DLD1 (cell line): ENCODE data around the gene SLC27A1.
"Not testable (repeated sequence)": the region's sequence is repeated elsewhere in the genome, so short reads cannot be mapped to it uniquely, and the experiment has no call there.

Experiments used
- in situ Hi-C: cut with HindIII; loops from 2 replicates; pipeline ENCODE4 v1.10.0; 2017; ENCODE audit warnings: low sequenced_read_pairs

SLC27A1 gene

GRCh38 chr19:17486545-17487240 is 16.4 kb downstream of the SLC27A1 start:
- in situ Hi-C loops, result no loop called here

GRCh38 chr19:17487284-17488121 is 17.2 kb downstream of the SLC27A1 start:
- in situ Hi-C loops, result no loop called here

DNA sequence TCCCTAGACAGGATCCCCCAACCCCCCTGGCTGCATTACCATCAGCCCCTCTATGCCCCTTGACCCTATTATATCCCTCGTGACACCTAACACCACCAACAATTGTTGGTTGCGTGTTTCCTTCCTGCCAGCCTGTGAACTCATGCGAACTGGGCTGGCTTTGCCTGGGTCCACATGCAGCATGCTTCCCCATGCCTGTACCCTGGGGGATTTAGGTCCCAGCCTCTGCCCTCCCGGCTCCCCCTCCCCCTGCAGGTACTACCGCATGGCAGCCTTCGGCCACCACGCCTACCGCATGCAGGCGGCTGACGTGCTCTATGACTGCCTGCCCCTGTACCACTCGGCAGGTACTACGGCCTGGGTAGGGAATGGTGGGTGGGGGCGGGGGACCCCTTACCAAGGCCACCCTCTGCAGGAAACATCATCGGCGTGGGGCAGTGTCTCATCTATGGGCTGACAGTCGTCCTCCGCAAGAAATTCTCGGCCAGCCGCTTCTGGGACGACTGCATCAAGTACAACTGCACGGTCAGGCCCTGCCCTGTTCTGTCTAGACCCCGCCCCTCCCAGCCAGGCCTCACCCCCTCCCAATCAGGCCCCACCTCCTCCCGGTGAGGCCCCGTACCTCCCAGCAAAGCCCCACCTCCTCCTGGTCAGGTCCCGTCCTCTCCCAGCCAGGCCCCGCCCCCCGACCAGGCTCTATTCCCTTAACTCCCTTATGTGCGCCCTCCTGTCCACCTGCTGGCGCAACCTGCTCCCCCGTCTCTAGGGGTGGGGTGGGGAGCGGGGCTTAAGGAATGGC is 18.5 kb downstream of the SLC27A1 start:
- in situ Hi-C loops, result no loop called here

GRCh38 chr19:17489392-17490030 is 19.2 kb downstream of the SLC27A1 start:
- in situ Hi-C loops, result no loop called here

- in situ Hi-C loops, result no loop called here
These were observed 20.1 kb downstream of the SLC27A1 start for GRCh38 chr19:17490411-17490810.

GRCh38 chr19:17491287-17491686 is 21.0 kb downstream of the SLC27A1 start:
- in situ Hi-C loops, result no loop called here

GRCh38 chr19:17495639-17496296 is 25.4 kb downstream of the SLC27A1 start:
- in situ Hi-C loops, result no loop called here

DNA sequence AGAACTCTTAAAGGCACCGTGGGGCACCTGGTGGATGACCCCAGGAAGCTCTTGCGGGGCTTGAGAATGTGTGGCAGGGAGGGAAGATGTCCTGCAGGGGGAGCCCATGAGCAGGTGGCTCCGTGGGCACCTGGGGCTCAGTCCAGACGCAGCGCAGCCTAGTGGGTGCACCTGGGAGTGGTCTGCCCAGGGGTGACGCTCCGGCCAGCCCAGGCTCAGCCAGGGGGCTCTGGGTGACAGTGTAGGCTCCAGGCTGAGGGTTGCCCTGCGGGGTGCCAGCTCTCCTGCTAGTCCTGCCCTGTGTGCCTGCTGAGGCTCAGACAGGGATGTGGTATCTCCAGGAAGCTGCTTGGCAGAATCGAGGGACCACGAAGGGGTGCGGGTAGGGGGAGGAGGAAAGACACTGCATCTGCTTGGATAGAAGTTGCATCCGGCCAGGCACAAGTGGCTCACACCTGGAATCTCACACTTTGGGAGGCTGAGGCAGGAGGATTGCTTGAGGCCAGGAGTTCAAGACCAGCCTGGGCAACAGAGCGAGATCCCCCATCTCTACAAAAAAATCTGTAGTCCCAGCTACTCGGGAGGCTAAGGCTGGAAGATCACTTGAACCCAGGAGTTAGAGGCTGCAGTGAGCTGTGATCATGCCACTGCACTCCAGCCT is 26.1 kb downstream of the SLC27A1 start:
- in situ Hi-C loops, result no loop called here

DNA sequence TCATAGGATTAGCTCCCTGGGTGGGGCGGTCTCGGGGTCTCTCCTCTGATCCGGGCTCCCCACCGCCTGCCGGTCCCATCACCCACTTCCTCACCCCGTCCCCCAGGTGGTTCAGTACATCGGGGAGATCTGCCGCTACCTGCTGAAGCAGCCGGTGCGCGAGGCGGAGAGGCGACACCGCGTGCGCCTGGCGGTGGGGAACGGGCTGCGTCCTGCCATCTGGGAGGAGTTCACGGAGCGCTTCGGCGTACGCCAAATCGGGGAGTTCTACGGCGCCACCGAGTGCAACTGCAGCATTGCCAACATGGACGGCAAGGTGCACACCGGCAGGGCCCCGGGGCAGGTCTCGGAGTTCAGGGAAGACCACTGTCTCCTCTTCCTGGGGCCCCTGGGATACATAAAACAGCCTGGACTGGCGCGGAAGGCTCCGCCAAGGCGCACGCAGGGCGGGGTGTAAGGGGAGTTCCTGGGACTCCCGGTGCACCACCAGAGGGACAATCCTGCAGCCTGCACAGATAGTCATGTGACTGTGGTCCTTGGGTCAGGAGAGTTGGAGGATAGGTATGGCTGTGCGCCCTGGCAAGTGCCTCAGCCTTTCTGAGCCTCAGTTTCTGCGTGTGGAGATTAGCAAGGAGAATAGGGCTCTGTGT is 26.9 kb downstream of the SLC27A1 start:
- in situ Hi-C loops, result no loop called here

DNA sequence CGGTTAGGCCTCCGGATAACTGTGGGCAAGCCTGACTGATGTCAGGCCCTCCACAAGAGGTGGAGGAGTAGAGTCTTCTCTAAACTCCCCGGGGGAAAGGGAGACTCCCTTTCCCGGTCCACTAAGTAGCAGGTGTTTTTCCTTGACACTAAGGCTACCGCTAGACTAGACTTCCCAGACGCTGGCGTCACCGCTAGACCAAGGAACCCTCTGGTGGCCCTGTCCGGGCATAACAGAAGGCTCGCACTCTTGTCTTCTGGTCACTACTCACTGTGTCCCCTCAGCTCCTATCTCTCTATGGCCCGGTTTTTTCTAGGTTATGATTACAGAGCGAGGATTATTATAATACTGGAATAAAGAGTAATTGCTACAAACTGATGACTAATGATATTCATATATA is 28.7 kb downstream of the SLC27A1 start:
- in situ Hi-C loops, result not testable (repeated sequence)

DNA sequence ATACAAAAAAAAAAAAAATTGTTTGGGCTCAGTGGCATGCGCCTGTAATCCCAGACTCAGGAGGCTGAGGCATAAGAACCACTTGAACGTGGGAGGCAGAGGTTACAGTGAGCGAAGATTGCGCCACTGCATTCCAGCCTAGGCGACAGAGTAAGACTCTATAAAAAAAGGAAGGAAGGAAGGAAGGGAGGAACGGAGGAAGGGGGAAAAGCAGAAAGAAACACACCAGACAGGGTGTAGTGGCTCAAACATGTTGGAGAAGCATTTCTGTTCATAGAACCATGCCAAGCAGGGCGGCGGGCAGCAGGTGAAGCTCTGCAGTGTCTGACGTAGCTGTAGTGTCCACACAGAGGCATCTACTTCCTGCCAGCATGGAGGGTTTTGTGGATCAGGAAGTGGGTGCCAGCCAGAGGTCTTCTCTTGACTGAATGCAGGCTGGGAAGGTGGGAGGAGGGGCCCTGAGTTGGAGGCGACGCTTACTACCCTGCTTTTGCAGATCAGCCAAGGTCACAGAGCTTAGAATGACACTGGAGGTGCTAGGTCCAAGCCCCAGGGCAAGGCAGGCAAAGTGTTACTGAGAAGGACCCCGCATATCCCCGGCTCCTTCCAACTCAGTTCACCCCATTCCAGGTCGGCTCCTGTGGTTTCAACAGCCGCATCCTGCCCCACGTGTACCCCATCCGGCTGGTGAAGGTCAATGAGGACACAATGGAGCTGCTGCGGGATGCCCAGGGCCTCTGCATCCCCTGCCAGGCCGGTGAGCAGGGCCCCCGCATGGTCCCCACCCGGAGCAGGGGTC is 29.5 kb downstream of the SLC27A1 start:
- in situ Hi-C loops, result no loop called here

- in situ Hi-C loops, result no loop called here
These were observed 30.3 kb downstream of the SLC27A1 start for GRCh38 chr19:17500447-17501198.

- in situ Hi-C loops, result no loop called here
These were observed 32.9 kb downstream of the SLC27A1 start for GRCh38 chr19:17503240-17503639.

- in situ Hi-C loops, result no loop called here
These were observed 33.7 kb downstream of the SLC27A1 start for GRCh38 chr19:17504030-17504429.

GRCh38 chr19:17504456-17504855 is 34.1 kb downstream of the SLC27A1 start:
- in situ Hi-C loops, result no loop called here

GRCh38 chr19:17505223-17505622 is 34.9 kb downstream of the SLC27A1 start:
- in situ Hi-C loops, result no loop called here

- in situ Hi-C loops, result no loop called here
These were observed 36.4 kb downstream of the SLC27A1 start for GRCh38 chr19:17506745-17507144.

- in situ Hi-C loops, result not testable (repeated sequence)
These were observed 38.2 kb downstream of the SLC27A1 start for GRCh38 chr19:17508558-17508933.
